HEK293 (cell line): Measurements from ENCODE around the gene CADPS2.

Experiments
- CTCF ChIA-PET: fragments of 350-600 bp; formaldehyde crosslinking; extraction: SDS; loops from one replicate; lab custom pipeline; 2021; ENCODE audit warnings: antibody characterized with exemption; lab: Yijun Ruan, JAX
- POLR2A ChIA-PET: fragments of 300-600 bp; formaldehyde crosslinking; extraction: SDS; loops from one replicate; lab custom pipeline; 2020; ENCODE audit warnings: antibody characterized with exemption, inconsistent platforms; lab: Yijun Ruan, JAX
- H3K27ac ChIP-seq: fragments of 200-500 bp; sonication (Bioruptor generic); 2 replicates; pipeline ENCODE4 v1.5.1; 2014; ENCODE audit warnings: low read depth, low read length, control low read depth, inconsistent platforms; ENCODE audit errors: extremely low read depth
- H3K36me3 ChIP-seq, 2 experiments: fragments of 200-500 bp in 1 of 2; sonication (Bioruptor generic) in 1 of 2; 1 replicate in 1 of 2; 2 replicates in 1 of 2; pipeline ENCODE4 v1.5.1; 2014 to 2017; ENCODE audit warnings: inconsistent platforms in 2 of 2, low read length in 2 of 2; ENCODE audit not compliant: control insufficient read depth in 2 of 2, insufficient read depth in 1 of 2
- H3K4me1 ChIP-seq: fragments of 200-500 bp; sonication (Bioruptor generic); 2 replicates; pipeline ENCODE4 v1.5.1; 2014; ENCODE audit warnings: mild to moderate bottlenecking, low read length, inconsistent platforms; ENCODE audit not compliant: control insufficient read depth, insufficient read depth
- H3K4me3 ChIP-seq: 2 replicates; pipeline ENCODE4 v1.5.1; 2011; ENCODE audit warnings: low read depth, mild to moderate bottlenecking, control low read depth, low read length, moderate library complexity
- H3K9me3 ChIP-seq: fragments of 200-500 bp; sonication (Bioruptor generic); 2 replicates; pipeline ENCODE4 v1.5.1; 2014; ENCODE audit warnings: low read depth, low read length, inconsistent platforms; ENCODE audit not compliant: control insufficient read depth, insufficient read depth
- GLIS1 ChIP-seq: fragments of 450-650 bp; formaldehyde crosslinking; IDR thresholded peaks from 2 replicates; pipeline ENCODE4 v1.5.1; 2016; ENCODE audit warnings: missing biosample characterization, missing genetic modification characterization
- HOXD13 ChIP-seq: sonication (generic); formaldehyde crosslinking; IDR thresholded peaks from 2 replicates; pipeline ENCODE4 v1.8.0; 2022; ENCODE audit warnings: missing genetic modification reagents, borderline replicate concordance
- MZF1 ChIP-seq: fragments of 450-650 bp; formaldehyde crosslinking; IDR thresholded peaks from 2 replicates; pipeline ENCODE4 v1.5.1; 2017; ENCODE audit warnings: missing biosample characterization, missing genetic modification characterization, borderline replicate concordance
- ZBTB10 ChIP-seq: fragments of 450-650 bp; formaldehyde crosslinking; IDR thresholded peaks from 2 replicates; pipeline ENCODE4 v1.5.1; 2016; ENCODE audit warnings: missing biosample characterization, missing genetic modification characterization
- ZBTB17 ChIP-seq: fragments of 450-650 bp; formaldehyde crosslinking; IDR thresholded peaks from 2 replicates; pipeline ENCODE4 v1.5.1; 2016; ENCODE audit warnings: missing biosample characterization, missing genetic modification characterization
- ZBTB20 ChIP-seq: fragments of 450-650 bp; formaldehyde crosslinking; IDR thresholded peaks from 2 replicates; pipeline ENCODE4 v1.5.1; 2016; ENCODE audit warnings: missing biosample characterization, missing genetic modification characterization
- ZBTB7A ChIP-seq: fragments of 450-650 bp; formaldehyde crosslinking; IDR thresholded peaks from 2 replicates; pipeline ENCODE4 v1.5.1; 2016; ENCODE audit warnings: low read depth, missing biosample characterization, missing genetic modification characterization
- ZNF324 ChIP-seq: fragments of 450-650 bp; formaldehyde crosslinking; IDR thresholded peaks from 2 replicates; pipeline ENCODE4 v1.5.1; 2016; ENCODE audit warnings: missing biosample characterization, missing genetic modification characterization
- ZNF335 ChIP-seq: fragments of 450-650 bp; formaldehyde crosslinking; conservative IDR thresholded peaks from 2 replicates; pipeline ENCODE4 v1.5.1; 2016; ENCODE audit warnings: missing biosample characterization, missing genetic modification characterization
- ZNF350 ChIP-seq: fragments of 450-650 bp; formaldehyde crosslinking; IDR thresholded peaks from 2 replicates; pipeline ENCODE4 v1.5.0; 2017; ENCODE audit warnings: missing biosample characterization, mild to moderate bottlenecking, missing genetic modification characterization
- ZNF366 ChIP-seq: fragments of 450-650 bp; formaldehyde crosslinking; conservative IDR thresholded peaks from 2 replicates; pipeline ENCODE4 v1.5.1; 2016; ENCODE audit warnings: missing biosample characterization, missing genetic modification characterization
- ZNF433 ChIP-seq: fragments of 450-650 bp; formaldehyde crosslinking; IDR thresholded peaks from 2 replicates; pipeline ENCODE4 v1.5.1; 2016; ENCODE audit warnings: missing biosample characterization, missing genetic modification characterization, low read depth
- ZNF555 ChIP-seq: fragments of 450-650 bp; formaldehyde crosslinking; conservative IDR thresholded peaks from 2 replicates; pipeline ENCODE4 v1.5.1; 2017; ENCODE audit warnings: missing biosample characterization, mild to moderate bottlenecking, missing genetic modification characterization, inconsistent platforms
- ZNF558 ChIP-seq: fragments of 450-650 bp; formaldehyde crosslinking; IDR thresholded peaks from 2 replicates; pipeline ENCODE4 v1.5.1; 2016; ENCODE audit warnings: missing biosample characterization, missing genetic modification characterization
- ZNF629 ChIP-seq: fragments of 450-650 bp; formaldehyde crosslinking; IDR thresholded peaks from 2 replicates; pipeline ENCODE4 v1.5.1; 2017; ENCODE audit warnings: missing biosample characterization, missing genetic modification characterization
- ZNF654 ChIP-seq: fragments of 450-650 bp; formaldehyde crosslinking; IDR thresholded peaks from 2 replicates; pipeline ENCODE4 v1.5.1; 2016; ENCODE audit warnings: low read depth, missing biosample characterization, missing genetic modification characterization
- ZNF76 ChIP-seq: fragments of 450-650 bp; formaldehyde crosslinking; IDR thresholded peaks from 2 replicates; pipeline ENCODE4; 2016; ENCODE audit warnings: low read depth, missing biosample characterization, missing genetic modification characterization, borderline replicate concordance
- ZNF843 ChIP-seq: fragments of 450-650 bp; formaldehyde crosslinking; IDR thresholded peaks from 2 replicates; pipeline ENCODE4 v1.5.1; 2016; ENCODE audit warnings: missing biosample characterization, missing genetic modification characterization
- TF ChIP-seq, protein P1 (sequence below): fragments of 450-650 bp; formaldehyde crosslinking; IDR thresholded peaks from 2 replicates; pipeline ENCODE4 v1.5.1; 2016; ENCODE audit warnings: missing biosample characterization, missing genetic modification characterization
- TF ChIP-seq, protein P2 (sequence below): fragments of 450-650 bp; formaldehyde crosslinking; conservative IDR thresholded peaks from 2 replicates; pipeline ENCODE4 v1.5.1; 2016; ENCODE audit warnings: low read depth, missing biosample characterization, missing genetic modification characterization

The CADPS2 gene

DNA sequence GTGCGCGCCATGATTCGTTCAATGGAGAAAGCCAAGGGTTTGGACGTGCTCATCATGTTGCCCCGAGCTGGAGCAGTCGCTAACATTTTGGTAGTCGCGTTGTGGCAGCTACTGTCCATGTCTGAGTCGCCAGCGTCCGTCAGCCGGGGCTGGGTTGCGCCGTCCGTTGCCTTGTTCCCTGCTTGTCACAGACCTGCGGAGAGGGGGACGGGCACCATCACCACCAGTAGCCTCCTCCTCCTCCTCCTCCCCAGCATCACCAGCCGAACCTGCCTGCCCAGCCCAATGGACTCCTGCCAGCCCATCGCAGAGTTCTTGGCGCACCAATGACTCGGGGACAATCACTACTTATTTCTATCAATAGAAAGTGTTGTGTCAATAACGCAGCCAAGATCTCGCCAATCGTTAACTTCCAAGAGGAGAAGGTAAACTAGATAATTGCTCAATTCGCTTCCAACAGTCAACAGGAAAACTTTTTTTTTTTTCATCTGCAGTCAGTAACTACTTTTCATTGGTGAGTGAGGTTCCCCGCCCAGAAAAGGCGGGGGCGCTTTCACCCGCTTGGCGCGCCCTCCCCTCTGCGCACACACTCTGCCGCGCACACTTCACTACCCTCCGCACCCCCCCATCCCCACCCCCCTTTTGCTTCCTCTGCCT is 581.8 kb downstream of the CADPS2 start, which contains the start of gene FEZF1 (continued):
- TF ChIP-seq ZNF843 (tag by site-specific recombination) (no peak), ZNF629 (0 out of 2 replicates have a peak, but pooled peaks have one; percentile 41), ZNF324 (0 out of 2 replicates have a peak, but pooled peaks have one; percentile 37), ZNF76 (tag by site-specific recombination) (no peak), ZNF558 (tag by site-specific recombination) (0 out of 2 replicates have a peak, but pooled peaks have one; percentile 10)

- H3K9me3 ChIP-seq, result no peaks in the 10 kb centered on the region
- CTCF ChIA-PET, result no interaction called here
- H3K4me1 ChIP-seq, result no peaks in the 10 kb centered on the region
- POLR2A ChIA-PET, result no interaction called here
- no peaks in the 10 kb centered on the region for H3K36me3 ChIP-seq
- no peak for TF ChIP-seq ZNF433 (tag by site-specific recombination)
- TF ChIP-seq ZNF350 (tag by site-specific recombination), result no peak
- no peak for TF ChIP-seq ZNF654 (tag by site-specific recombination)
- TF ChIP-seq ZBTB7A (tag by site-specific recombination), result no peak
- TF ChIP-seq ZNF366 (tag by site-specific recombination), result peak; percentile 91
- TF ChIP-seq ZNF335 (tag by site-specific recombination), result peak; percentile 69
- peak; percentile 82; the same call in 1 of the 2 replicates for TF ChIP-seq ZBTB10 (tag by site-specific recombination)
- peak; percentile 82 for TF ChIP-seq ZBTB17
- TF ChIP-seq GLIS1, result peak; percentile 34
- TF ChIP-seq ZBTB20 (tag by site-specific recombination), result peak; percentile 38; the same call in 1 of the 2 replicates
- TF ChIP-seq MZF1 (tag by site-specific recombination), result peak; percentile 25; the same call in 1 of the 2 replicates
- no peak for TF ChIP-seq ZNF555 (tag by site-specific recombination)
- H3K4me3 ChIP-seq, result peak overlapping the region; percentile 64
- no peak overlapping the region; the same call in 1 of the 2 replicates for H3K27ac ChIP-seq
Observed at GRCh38 chr7:122303531-122304318, 582.5 kb downstream of the CADPS2 start.

- POLR2A ChIA-PET, result no interaction called here
- H3K36me3 ChIP-seq, result no peaks in the 10 kb centered on the region
- no peak overlapping the region for H3K4me3 ChIP-seq
- no peaks in the 10 kb centered on the region for H3K4me1 ChIP-seq
- CTCF ChIA-PET, result no interaction called here
- no peak overlapping the region for H3K27ac ChIP-seq
- no peaks in the 10 kb centered on the region for H3K9me3 ChIP-seq
- TF ChIP-seq, protein P1, sequence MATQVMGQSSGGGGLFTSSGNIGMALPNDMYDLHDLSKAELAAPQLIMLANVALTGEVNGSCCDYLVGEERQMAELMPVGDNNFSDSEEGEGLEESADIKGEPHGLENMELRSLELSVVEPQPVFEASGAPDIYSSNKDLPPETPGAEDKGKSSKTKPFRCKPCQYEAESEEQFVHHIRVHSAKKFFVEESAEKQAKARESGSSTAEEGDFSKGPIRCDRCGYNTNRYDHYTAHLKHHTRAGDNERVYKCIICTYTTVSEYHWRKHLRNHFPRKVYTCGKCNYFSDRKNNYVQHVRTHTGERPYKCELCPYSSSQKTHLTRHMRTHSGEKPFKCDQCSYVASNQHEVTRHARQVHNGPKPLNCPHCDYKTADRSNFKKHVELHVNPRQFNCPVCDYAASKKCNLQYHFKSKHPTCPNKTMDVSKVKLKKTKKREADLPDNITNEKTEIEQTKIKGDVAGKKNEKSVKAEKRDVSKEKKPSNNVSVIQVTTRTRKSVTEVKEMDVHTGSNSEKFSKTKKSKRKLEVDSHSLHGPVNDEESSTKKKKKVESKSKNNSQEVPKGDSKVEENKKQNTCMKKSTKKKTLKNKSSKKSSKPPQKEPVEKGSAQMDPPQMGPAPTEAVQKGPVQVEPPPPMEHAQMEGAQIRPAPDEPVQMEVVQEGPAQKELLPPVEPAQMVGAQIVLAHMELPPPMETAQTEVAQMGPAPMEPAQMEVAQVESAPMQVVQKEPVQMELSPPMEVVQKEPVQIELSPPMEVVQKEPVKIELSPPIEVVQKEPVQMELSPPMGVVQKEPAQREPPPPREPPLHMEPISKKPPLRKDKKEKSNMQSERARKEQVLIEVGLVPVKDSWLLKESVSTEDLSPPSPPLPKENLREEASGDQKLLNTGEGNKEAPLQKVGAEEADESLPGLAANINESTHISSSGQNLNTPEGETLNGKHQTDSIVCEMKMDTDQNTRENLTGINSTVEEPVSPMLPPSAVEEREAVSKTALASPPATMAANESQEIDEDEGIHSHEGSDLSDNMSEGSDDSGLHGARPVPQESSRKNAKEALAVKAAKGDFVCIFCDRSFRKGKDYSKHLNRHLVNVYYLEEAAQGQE (tag by site-specific recombination), result no peak
- no peak for TF ChIP-seq HOXD13 (CRISPR knock-in tag)
- TF ChIP-seq, protein P2, sequence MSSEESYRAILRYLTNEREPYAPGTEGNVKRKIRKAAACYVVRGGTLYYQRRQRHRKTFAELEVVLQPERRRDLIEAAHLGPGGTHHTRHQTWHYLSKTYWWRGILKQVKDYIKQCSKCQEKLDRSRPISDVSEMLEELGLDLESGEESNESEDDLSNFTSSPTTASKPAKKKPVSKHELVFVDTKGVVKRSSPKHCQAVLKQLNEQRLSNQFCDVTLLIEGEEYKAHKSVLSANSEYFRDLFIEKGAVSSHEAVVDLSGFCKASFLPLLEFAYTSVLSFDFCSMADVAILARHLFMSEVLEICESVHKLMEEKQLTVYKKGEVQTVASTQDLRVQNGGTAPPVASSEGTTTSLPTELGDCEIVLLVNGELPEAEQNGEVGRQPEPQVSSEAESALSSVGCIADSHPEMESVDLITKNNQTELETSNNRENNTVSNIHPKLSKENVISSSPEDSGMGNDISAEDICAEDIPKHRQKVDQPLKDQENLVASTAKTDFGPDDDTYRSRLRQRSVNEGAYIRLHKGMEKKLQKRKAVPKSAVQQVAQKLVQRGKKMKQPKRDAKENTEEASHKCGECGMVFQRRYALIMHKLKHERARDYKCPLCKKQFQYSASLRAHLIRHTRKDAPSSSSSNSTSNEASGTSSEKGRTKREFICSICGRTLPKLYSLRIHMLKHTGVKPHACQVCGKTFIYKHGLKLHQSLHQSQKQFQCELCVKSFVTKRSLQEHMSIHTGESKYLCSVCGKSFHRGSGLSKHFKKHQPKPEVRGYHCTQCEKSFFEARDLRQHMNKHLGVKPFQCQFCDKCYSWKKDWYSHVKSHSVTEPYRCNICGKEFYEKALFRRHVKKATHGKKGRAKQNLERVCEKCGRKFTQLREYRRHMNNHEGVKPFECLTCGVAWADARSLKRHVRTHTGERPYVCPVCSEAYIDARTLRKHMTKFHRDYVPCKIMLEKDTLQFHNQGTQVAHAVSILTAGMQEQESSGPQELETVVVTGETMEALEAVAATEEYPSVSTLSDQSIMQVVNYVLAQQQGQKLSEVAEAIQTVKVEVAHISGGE (tag by site-specific recombination), result no peak
Observed at GRCh38 chr7:122302761-122303530, 583.3 kb downstream of the CADPS2 start.
